ENCODE measurements around the gene RPE65. TPM values are rescaled to one million over a fixed set of nuclear protein-coding genes. Genes with fewer than 3 reads are reported as not detected.

The RPE65 gene
- total RNA-seq, 1 donor from 2014 or later: not detected

- Histone ChIP-seq H3K27me3 (ENCODE audit: control insufficient read depth, insufficient read depth, low read length) (no peaks in the 10 kb centered on the region), H3K36me3 (ENCODE audit: control insufficient read depth, insufficient read depth, low read length) (no peaks in the 10 kb centered on the region), H3K4me3 (ENCODE audit: low read depth, low read length) (no peak overlapping the region)
- TF ChIP-seq, protein P1, sequence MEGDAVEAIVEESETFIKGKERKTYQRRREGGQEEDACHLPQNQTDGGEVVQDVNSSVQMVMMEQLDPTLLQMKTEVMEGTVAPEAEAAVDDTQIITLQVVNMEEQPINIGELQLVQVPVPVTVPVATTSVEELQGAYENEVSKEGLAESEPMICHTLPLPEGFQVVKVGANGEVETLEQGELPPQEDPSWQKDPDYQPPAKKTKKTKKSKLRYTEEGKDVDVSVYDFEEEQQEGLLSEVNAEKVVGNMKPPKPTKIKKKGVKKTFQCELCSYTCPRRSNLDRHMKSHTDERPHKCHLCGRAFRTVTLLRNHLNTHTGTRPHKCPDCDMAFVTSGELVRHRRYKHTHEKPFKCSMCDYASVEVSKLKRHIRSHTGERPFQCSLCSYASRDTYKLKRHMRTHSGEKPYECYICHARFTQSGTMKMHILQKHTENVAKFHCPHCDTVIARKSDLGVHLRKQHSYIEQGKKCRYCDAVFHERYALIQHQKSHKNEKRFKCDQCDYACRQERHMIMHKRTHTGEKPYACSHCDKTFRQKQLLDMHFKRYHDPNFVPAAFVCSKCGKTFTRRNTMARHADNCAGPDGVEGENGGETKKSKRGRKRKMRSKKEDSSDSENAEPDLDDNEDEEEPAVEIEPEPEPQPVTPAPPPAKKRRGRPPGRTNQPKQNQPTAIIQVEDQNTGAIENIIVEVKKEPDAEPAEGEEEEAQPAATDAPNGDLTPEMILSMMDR (IDR thresholded peaks at IDR 0.05; ENCODE audit: insufficient read depth, low read length, poor library complexity, severe bottlenecking): no peak
- no peak for DNase-seq (ENCODE audit: low read depth)
These were observed 11.2 kb upstream of the RPE65 start for GRCh38 chr1:68460935-68461334.

DNA sequence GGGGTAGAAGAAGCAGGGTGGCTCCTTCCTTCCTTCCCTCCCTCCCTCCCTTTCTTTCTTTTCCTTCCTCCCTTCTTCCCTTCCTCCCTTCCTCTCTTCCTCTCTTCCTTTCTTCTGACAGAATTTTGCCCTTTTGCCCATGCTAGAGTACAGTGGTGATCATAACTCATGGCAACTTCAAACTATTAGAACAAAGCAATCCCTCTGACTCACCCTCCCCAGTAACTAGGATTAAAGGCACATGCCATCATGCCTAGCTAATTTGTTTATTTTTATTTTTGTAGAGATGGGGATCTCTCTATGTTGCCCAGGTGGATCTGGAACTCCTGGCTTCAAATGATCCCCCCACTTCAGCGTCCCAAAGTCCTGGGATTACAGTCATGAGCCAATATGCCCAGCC, 10.0 kb upstream of the RPE65 start:
- Histone ChIP-seq H3K36me3 (ENCODE audit: control insufficient read depth, insufficient read depth, low read length) (no peaks in the 10 kb centered on the region), H3K27me3 (ENCODE audit: control insufficient read depth, insufficient read depth, low read length) (no peaks in the 10 kb centered on the region), H3K4me3 (ENCODE audit: low read depth, low read length) (no peak overlapping the region)
- DNase-seq (ENCODE audit: low read depth): no peak
- TF ChIP-seq, protein P1 (IDR thresholded peaks at IDR 0.05; ENCODE audit: insufficient read depth, low read length, poor library complexity, severe bottlenecking): no peak

DNA sequence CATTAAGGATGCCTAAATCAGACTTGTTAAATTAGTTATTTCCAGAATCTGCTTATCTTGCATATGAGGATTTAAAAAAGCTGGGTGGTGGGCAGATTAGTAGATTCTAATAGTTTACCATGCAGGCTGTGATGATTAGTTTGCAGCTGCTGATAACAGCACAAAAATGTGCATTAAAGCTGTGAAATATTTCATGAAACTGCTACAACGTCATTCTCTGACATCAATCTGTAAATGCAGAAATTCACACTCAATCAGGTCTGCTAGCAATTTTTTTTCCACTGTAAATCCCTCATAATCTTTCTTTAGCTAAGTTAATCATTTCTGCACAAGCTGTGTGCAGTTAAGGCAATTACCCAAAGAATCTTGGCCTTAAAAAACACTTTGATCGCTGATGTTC, 9.3 kb upstream of the RPE65 start:
- Histone ChIP-seq H3K36me3 (ENCODE audit: control insufficient read depth, insufficient read depth, low read length) (no peaks in the 10 kb centered on the region), H3K4me3 (ENCODE audit: low read depth, low read length) (no peak overlapping the region), H3K27me3 (ENCODE audit: control insufficient read depth, insufficient read depth, low read length) (no peaks in the 10 kb centered on the region)
- DNase-seq (ENCODE audit: low read depth): no peak
- TF ChIP-seq, protein P1 (IDR thresholded peaks at IDR 0.05; ENCODE audit: insufficient read depth, low read length, poor library complexity, severe bottlenecking): no peak

- TF ChIP-seq, protein P1 (IDR thresholded peaks at IDR 0.05; ENCODE audit: insufficient read depth, low read length, poor library complexity, severe bottlenecking): no peak
- no peak for DNase-seq (ENCODE audit: low read depth)
- no peak overlapping the region for H3K4me3 ChIP-seq (ENCODE audit: low read depth, low read length)
- H3K27me3 ChIP-seq (ENCODE audit: control insufficient read depth, insufficient read depth, low read length): no peaks in the 10 kb centered on the region
- H3K36me3 ChIP-seq (ENCODE audit: control insufficient read depth, insufficient read depth, low read length): no peaks in the 10 kb centered on the region
These were observed 6.4 kb upstream of the RPE65 start for GRCh38 chr1:68456202-68456601.

DNA sequence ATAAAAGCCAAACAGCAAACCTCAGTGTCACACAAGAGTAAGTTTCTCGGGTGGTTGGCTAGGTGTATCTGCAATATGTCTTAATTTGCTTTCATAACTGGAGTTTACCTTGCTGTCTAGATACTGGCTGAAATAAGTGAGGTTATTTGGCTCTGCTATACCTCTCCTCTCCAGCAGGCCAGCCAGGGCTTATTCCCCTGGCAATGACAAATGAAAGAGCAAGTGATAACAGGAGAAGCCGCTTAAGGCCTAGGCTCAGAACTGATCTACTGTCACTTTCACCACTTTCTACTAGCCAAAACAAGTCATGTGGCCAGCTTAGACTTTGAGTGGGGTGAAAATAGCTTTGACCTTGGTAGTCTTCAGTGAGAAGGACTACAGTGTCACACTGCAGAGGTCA, 4.8 kb upstream of the RPE65 start:
- TF ChIP-seq, protein P1 (IDR thresholded peaks at IDR 0.05; ENCODE audit: insufficient read depth, low read length, poor library complexity, severe bottlenecking): no peak
- Histone ChIP-seq H3K4me3 (ENCODE audit: low read depth, low read length) (no peak overlapping the region), H3K36me3 (ENCODE audit: control insufficient read depth, insufficient read depth, low read length) (no peaks in the 10 kb centered on the region), H3K27me3 (ENCODE audit: control insufficient read depth, insufficient read depth, low read length) (no peaks in the 10 kb centered on the region)
- no peak for DNase-seq (ENCODE audit: low read depth)

DNA sequence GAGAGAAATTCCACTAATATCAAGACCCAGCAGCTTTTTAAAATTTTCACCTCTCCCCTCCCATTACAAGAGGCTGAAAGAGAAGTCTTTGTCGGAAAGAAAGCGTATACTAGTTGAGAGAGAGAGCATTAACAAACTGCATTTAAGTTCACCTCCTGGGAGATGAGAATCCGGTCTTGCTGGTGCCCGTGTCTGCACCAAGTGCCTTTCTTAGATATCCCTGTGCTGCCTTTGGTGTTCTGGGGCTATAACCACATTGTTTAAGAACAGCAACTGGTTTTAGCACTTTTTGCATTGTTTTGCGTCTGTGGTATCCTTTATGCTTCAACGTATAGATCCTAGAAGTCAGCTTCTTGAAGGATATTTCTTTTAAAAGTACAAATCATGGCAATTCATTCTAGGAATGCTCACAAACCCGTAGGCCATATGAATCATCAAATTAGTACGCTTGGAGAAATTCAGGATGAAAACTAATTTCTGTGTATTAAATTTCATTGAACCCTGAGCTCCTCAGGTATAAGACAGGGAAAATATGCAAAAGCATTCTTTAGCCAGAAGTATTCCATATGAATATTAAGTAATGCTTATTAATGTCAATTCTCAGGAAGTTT, 3.4 kb upstream of the RPE65 start:
- Histone ChIP-seq H3K36me3 (ENCODE audit: control insufficient read depth, insufficient read depth, low read length) (no peaks in the 10 kb centered on the region), H3K27me3 (ENCODE audit: control insufficient read depth, insufficient read depth, low read length) (no peaks in the 10 kb centered on the region), H3K4me3 (ENCODE audit: low read depth, low read length) (no peak overlapping the region)
- TF ChIP-seq, protein P1 (IDR thresholded peaks at IDR 0.05; ENCODE audit: insufficient read depth, low read length, poor library complexity, severe bottlenecking): no peak
- DNase-seq (ENCODE audit: low read depth): no peak

Measured in kidney epithelial cell (primary cell).